ENCODE results near the gene FAM111A. TPM values are rescaled to one million over a fixed set of nuclear protein-coding genes. Genes with fewer than 3 reads are reported as not detected.

FAM111A gene
- total RNA-seq, 1 donor from 2014 or later: 28.4 TPM

GRCh38 chr11:59151761-59152160 lies 9.1 kb downstream of the FAM111A start:
- TF ChIP-seq CTCF (conservative IDR thresholded peaks at IDR 0.05): no peak
- no peak for DNase-seq (ENCODE audit: extremely low spot score, unreplicated experiment)
- Mint-ChIP-seq H3K36me3 (peaks cover 10% of the 10 kb centered on the region), H3K4me1 (ENCODE audit: unreplicated experiment) (no peaks in the 10 kb centered on the region), H3K27me3 (peaks cover 1% of the 10 kb centered on the region), H3K9me3 (no peaks in the 10 kb centered on the region), H3K4me3 (no peak overlapping the region), H3K27ac (no peak overlapping the region)

DNA sequence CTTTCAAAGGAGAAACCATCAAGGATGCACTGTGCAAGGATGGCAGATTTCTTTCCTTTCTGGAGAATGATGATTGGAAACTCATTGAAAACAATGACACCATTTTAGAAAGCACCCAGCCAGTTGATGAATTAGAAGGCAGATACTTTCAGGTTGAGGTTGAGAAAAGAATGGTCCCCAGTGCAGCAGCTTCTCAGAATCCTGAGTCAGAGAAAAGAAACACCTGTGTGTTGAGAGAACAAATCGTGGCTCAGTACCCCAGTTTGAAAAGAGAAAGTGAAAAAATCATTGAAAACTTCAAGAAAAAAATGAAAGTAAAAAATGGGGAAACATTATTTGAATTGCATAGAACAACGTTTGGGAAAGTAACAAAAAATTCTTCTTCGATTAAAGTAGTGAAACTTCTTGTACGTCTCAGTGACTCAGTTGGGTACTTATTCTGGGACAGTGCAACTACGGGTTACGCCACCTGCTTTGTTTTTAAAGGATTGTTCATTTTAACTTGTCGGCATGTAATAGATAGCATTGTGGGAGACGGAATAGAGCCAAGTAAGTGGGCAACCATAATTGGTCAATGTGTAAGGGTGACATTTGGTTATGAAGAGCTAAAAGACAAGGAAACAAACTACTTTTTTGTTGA lies 9.8 kb downstream of the FAM111A start:
- no peaks in the 10 kb centered on the region for H3K4me1 Mint-ChIP-seq (ENCODE audit: unreplicated experiment)
- no peak overlapping the region for H3K27ac Mint-ChIP-seq
- H3K36me3 Mint-ChIP-seq: peaks cover 10% of the 10 kb centered on the region
- no peaks in the 10 kb centered on the region for H3K9me3 Mint-ChIP-seq
- no peak for DNase-seq (ENCODE audit: extremely low spot score, unreplicated experiment)
- no peak for TF ChIP-seq CTCF (conservative IDR thresholded peaks at IDR 0.05)
- peaks cover 3% of the 10 kb centered on the region for H3K27me3 Mint-ChIP-seq
- H3K4me3 Mint-ChIP-seq: no peak overlapping the region

DNA sequence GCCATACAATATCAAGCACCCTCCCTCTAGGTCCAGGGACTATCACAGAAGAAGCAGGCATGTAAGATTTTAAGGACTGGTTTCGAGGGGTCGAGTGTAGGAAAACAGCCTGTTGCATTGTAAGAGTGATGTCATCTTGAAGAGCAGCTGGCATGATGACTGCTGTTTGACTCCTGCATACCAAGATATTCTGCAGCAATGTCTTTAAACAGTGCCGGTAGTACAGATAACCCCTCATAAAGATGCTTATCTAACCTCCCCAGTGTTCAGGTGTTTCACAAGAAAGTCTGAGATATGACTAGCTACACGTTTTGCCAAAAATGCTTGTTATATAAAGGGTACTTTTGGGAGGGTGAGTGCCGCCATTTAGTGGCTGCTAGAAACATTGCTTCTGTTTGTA lies 12.0 kb downstream of the FAM111A start:
- no peaks in the 10 kb centered on the region for H3K36me3 Mint-ChIP-seq
- DNase-seq (ENCODE audit: extremely low spot score, unreplicated experiment): no peak
- H3K9me3 Mint-ChIP-seq: no peaks in the 10 kb centered on the region
- peaks cover 3% of the 10 kb centered on the region for H3K27me3 Mint-ChIP-seq
- H3K27ac Mint-ChIP-seq: no peak overlapping the region
- no peak overlapping the region for H3K4me3 Mint-ChIP-seq
- no peaks in the 10 kb centered on the region for H3K4me1 Mint-ChIP-seq (ENCODE audit: unreplicated experiment)
- TF ChIP-seq CTCF (conservative IDR thresholded peaks at IDR 0.05): no peak

GRCh38 chr11:59157433-59157832 lies 14.8 kb downstream of the FAM111A start:
- Mint-ChIP-seq H3K4me1 (ENCODE audit: unreplicated experiment) (no peaks in the 10 kb centered on the region), H3K4me3 (no peak overlapping the region), H3K27me3 (peaks cover 17% of the 10 kb centered on the region), H3K27ac (no peak overlapping the region), H3K9me3 (no peaks in the 10 kb centered on the region), H3K36me3 (no peaks in the 10 kb centered on the region)
- DNase-seq (ENCODE audit: extremely low spot score, unreplicated experiment): no peak
- TF ChIP-seq CTCF (conservative IDR thresholded peaks at IDR 0.05): no peak

DNA sequence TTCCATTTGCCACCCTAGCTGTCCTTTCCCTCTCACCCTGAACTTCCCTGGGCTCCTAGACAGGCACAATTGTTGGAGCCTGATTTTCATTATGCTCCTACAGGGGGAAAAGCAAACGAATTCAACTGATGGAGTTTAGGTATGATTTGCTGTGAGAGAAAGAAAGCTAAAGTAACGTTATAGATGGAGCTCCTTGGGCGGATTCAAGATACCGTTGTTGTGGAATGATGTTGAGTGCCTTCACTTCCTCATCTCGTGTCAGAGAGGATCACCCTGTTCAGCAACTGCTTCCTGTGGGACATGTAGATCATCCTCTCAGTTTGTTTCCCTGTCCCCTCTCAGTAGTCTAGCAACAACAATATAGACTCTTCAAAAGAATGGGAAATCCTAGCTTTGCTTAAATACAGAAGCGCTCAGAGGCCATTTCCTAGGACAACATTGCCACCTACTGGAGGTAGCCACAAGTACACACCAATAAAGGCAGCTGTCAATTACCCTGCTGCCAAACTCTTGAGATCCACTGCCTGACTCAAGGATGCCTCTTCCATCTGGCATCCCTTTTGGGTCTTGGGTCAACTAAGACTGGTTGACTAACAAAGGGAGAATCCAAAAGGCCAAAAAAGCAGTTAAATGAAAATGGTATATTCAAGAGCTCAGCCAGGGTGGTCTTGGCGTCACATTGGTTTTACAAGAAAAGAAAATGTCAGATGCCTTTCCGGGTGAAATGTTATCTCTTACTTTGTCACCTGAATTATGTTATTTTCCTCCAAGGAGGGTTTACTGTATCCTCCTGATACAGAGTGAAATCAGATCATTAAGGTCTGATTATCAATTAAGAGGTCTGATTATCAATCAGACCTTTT lies 15.8 kb downstream of the FAM111A start:
- Mint-ChIP-seq H3K36me3 (no peaks in the 10 kb centered on the region), H3K4me3 (no peak overlapping the region), H3K4me1 (ENCODE audit: unreplicated experiment) (no peaks in the 10 kb centered on the region), H3K27me3 (peaks cover 21% of the 10 kb centered on the region), H3K27ac (no peak overlapping the region), H3K9me3 (no peaks in the 10 kb centered on the region)
- DNase-seq (ENCODE audit: extremely low spot score, unreplicated experiment): no peak
- peak; percentile 90 for TF ChIP-seq CTCF (conservative IDR thresholded peaks at IDR 0.05)
